ENCODE results near the gene MTREX.

The MTREX gene

GRCh38 chr5:55383254-55383653 lies 75.5 kb downstream of the MTREX start:
- H3K9ac ChIP-seq (ENCODE audit: low read depth, low read length) = no peak overlapping the region
- H3K4me1 ChIP-seq (ENCODE audit: insufficient read depth, low read length) = no peaks in the 10 kb centered on the region; the same call in 1 of the 2 replicates
- H3K36me3 ChIP-seq (ENCODE audit: insufficient read depth, low read length) = peaks cover 8% of the 10 kb centered on the region; the same call in 1 of the 2 replicates
- H3K9me3 ChIP-seq (ENCODE audit: control insufficient read depth, insufficient read depth, low read length) = peaks cover 2% of the 10 kb centered on the region; the same call in 1 of the 2 replicates

- H3K9me3 ChIP-seq (ENCODE audit: control insufficient read depth, insufficient read depth, low read length) = peaks cover 2% of the 10 kb centered on the region; the same call in 1 of the 2 replicates
- H3K4me1 ChIP-seq (ENCODE audit: insufficient read depth, low read length) = no peaks in the 10 kb centered on the region; the same call in 1 of the 2 replicates
- peaks cover 8% of the 10 kb centered on the region; the same call in 1 of the 2 replicates for H3K36me3 ChIP-seq (ENCODE audit: insufficient read depth, low read length)
- no peak overlapping the region for H3K9ac ChIP-seq (ENCODE audit: low read depth, low read length)
Measured at GRCh38 chr5:55384072-55384471, 76.3 kb downstream of the MTREX start.

DNA sequence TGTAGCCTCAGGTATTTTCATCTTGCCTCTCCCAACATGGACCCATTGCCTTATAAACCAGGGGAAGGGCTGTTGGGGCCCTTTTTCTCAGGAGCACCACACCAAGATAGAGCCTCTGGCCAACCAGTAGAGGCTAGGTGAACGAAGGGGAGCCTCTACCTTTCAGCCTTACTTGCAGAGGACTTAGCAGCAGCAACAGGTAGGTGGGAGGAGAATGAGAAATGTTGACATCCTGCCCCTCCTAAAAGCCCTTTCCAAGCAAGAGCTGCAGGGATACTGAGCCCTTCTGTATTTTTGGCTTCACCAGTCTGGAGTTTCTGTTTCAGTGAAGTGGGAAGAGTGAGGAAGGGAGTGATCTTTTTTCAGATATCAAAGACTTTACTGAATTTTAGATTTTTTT lies 77.4 kb downstream of the MTREX start:
- no peak overlapping the region for H3K9ac ChIP-seq (ENCODE audit: low read depth, low read length)
- H3K9me3 ChIP-seq (ENCODE audit: control insufficient read depth, insufficient read depth, low read length) = peaks cover 2% of the 10 kb centered on the region; the same call in 1 of the 2 replicates
- no peaks in the 10 kb centered on the region; the same call in 1 of the 2 replicates for H3K4me1 ChIP-seq (ENCODE audit: insufficient read depth, low read length)
- H3K36me3 ChIP-seq (ENCODE audit: insufficient read depth, low read length) = peaks cover 5% of the 10 kb centered on the region; the same call in 1 of the 2 replicates

GRCh38 chr5:55385846-55386245 lies 78.1 kb downstream of the MTREX start:
- H3K9me3 ChIP-seq (ENCODE audit: control insufficient read depth, insufficient read depth, low read length) = peaks cover 2% of the 10 kb centered on the region; the same call in 1 of the 2 replicates
- no peaks in the 10 kb centered on the region; the same call in 1 of the 2 replicates for H3K4me1 ChIP-seq (ENCODE audit: insufficient read depth, low read length)
- peaks cover 9% of the 10 kb centered on the region; the same call in 1 of the 2 replicates for H3K36me3 ChIP-seq (ENCODE audit: insufficient read depth, low read length)
- no peak overlapping the region for H3K9ac ChIP-seq (ENCODE audit: low read depth, low read length)

DNA sequence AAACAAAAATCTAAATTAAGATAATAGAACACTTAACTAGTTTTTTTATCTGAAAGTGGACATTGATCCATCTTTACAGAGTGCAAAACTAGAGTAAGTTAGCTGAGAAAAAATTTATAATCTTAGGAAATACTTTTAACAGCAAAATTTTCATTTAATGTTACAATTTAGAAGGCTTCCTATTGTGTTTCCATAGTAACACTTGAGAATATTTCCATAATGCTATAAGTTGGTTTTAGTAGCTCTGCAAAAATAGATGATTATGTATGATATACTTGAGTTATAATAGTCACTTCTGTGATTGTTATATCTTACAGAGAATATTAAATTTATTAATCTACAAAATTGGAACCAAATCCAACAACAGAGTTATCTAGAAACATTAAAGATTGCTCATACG lies 78.6 kb downstream of the MTREX start:
- peaks cover 2% of the 10 kb centered on the region; the same call in 1 of the 2 replicates for H3K9me3 ChIP-seq (ENCODE audit: control insufficient read depth, insufficient read depth, low read length)
- H3K4me1 ChIP-seq (ENCODE audit: insufficient read depth, low read length) = no peaks in the 10 kb centered on the region; the same call in 1 of the 2 replicates
- H3K9ac ChIP-seq (ENCODE audit: low read depth, low read length) = no peak overlapping the region
- H3K36me3 ChIP-seq (ENCODE audit: insufficient read depth, low read length) = peaks cover 9% of the 10 kb centered on the region; the same call in 1 of the 2 replicates

DNA sequence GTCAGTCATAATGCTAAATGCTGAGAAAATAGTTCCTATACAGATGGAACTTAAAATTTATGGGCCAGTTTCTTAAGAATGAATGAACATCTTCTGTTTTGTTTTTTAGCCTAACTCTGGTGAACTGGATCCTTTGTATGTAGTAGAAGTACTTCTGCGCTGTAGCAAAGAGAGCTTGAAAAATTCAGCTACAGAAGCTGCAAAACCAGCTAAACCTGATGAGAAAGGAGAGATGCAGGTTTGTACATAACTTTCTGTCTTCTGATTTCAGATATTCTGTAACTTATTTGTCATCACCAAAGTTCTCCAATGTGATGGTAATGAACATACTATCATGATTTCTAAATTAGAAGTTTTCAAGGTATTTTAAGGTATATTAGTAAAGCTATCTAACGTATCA lies 80.1 kb downstream of the MTREX start:
- Histone ChIP-seq H3K9me3 (ENCODE audit: control insufficient read depth, insufficient read depth, low read length) (peaks cover 7% of the 10 kb centered on the region; the same call in 1 of the 2 replicates), H3K36me3 (ENCODE audit: insufficient read depth, low read length) (peaks cover 11% of the 10 kb centered on the region), H3K9ac (ENCODE audit: low read depth, low read length) (no peak overlapping the region), H3K4me1 (ENCODE audit: insufficient read depth, low read length) (no peaks in the 10 kb centered on the region; the same call in 1 of the 2 replicates)

- H3K36me3 ChIP-seq (ENCODE audit: insufficient read depth, low read length) = peaks cover 8% of the 10 kb centered on the region; the same call in 1 of the 2 replicates
- no peaks in the 10 kb centered on the region; the same call in 1 of the 2 replicates for H3K4me1 ChIP-seq (ENCODE audit: insufficient read depth, low read length)
- H3K9ac ChIP-seq (ENCODE audit: low read depth, low read length) = no peak overlapping the region
- H3K9me3 ChIP-seq (ENCODE audit: control insufficient read depth, insufficient read depth, low read length) = peaks cover 8% of the 10 kb centered on the region; the same call in 1 of the 2 replicates
Measured at GRCh38 chr5:55391707-55392106, 83.9 kb downstream of the MTREX start.

DNA sequence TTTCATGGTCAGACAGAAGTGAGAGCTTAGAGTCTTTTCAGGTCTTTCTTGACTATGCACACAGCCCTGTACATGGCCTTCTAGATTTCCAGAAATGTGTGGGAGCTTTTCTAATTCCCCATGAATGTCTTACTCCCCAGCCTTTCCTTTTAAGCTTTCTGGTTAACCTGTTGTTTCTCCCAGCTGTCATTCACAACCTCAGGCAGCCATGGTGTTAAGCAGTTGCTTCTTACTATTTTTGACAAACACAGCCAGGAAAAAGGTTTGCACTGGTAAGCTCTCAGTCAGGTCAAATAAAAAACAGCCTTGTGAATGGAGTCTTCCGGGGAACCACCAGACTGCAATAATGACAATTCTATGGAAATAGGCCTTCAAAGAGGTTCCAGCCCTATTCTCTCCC lies 84.9 kb downstream of the MTREX start:
- H3K36me3 ChIP-seq (ENCODE audit: insufficient read depth, low read length) = peaks cover 8% of the 10 kb centered on the region; the same call in 1 of the 2 replicates
- H3K9ac ChIP-seq (ENCODE audit: low read depth, low read length) = no peak overlapping the region

GRCh38 chr5:55393501-55394175 lies 85.8 kb downstream of the MTREX start:
- H3K36me3 ChIP-seq (ENCODE audit: insufficient read depth, low read length) = peaks cover 8% of the 10 kb centered on the region; the same call in 1 of the 2 replicates
- H3K4me1 ChIP-seq (ENCODE audit: insufficient read depth, low read length) = no peaks in the 10 kb centered on the region
- peaks cover 8% of the 10 kb centered on the region; the same call in 1 of the 2 replicates for H3K9me3 ChIP-seq (ENCODE audit: control insufficient read depth, insufficient read depth, low read length)
- H3K9ac ChIP-seq (ENCODE audit: low read depth, low read length) = no peak overlapping the region

More for the DNA sequence above, 84.9 kb downstream of the MTREX start:
- Histone ChIP-seq H3K4me1 (ENCODE audit: insufficient read depth, low read length) (no peaks in the 10 kb centered on the region; the same call in 1 of the 2 replicates), H3K9me3 (ENCODE audit: control insufficient read depth, insufficient read depth, low read length) (peaks cover 8% of the 10 kb centered on the region; the same call in 1 of the 2 replicates)

DNA sequence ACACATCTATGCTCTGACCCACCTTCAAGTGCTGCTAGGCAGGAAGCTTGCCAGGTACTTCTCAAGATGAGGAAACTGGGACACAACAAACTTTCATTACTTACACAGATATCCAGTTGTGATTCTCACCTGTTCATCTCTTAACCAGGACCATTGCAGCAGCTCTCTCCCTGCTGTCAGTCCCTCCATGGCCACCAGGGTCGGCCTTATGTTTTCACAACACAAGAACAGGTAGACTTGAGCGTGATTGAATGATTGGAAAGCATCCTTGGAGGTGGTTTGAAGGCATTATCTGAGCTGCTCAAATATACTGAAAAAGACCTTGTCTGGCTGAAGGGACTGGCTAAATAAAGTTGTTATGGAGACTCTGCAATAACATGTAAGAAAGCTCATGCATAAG lies 94.4 kb downstream of the MTREX start:
- Histone ChIP-seq H3K4me1 (ENCODE audit: insufficient read depth, low read length) (no peaks in the 10 kb centered on the region), H3K9ac (ENCODE audit: low read depth, low read length) (no peak overlapping the region), H3K9me3 (ENCODE audit: control insufficient read depth, insufficient read depth, low read length) (no peaks in the 10 kb centered on the region), H3K36me3 (ENCODE audit: insufficient read depth, low read length) (peaks cover 8% of the 10 kb centered on the region; the same call in 1 of the 2 replicates)

DNA sequence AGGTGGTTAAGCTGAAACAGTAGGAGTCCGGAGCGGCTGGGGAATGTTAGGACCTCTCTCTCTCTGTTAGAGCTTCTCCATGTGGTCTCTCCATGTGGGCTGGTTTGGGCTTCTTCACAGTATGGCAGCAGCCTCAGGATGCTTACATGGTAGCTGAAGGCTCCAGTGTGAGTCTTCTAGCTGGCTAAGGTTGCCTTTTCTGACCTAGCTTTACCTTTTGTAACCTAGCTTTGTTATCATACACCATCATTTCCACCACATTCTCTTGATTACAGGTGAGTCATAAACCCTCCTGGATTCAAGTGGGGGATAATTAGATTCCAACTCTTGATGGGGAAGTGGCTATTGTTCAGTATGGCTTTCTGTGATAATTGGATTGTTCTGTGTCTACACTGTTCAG lies 98.5 kb downstream of the MTREX start:
- peaks cover 4% of the 10 kb centered on the region; the same call in 1 of the 2 replicates for H3K36me3 ChIP-seq (ENCODE audit: insufficient read depth, low read length)

DNA sequence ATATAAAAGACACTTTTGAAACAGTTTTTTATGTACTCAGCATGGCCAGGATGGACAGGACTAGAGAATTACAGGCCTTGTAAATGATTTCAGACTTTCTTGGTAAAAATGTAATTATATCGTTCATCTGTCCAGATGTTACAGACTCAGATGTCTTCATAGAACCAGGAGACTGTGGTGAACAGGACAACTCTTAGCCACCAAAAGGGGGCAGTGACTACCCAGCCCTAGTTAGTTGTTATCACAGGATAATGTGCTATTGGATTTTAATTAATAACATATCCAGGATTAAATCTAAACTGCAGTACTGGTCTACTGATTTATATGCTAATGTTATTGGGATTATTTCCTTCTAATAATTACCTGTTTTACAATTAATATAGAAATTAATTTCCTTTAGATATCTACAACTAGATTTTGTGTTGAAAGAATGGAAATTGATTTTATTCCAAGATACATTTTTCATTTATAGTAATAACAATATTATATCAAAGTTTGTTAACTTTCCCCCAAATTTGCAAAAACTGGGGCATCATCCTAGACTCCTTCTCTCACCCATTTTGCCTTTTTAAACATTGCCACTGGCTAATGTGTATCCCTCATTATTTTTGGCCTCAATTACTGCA lies 99.4 kb downstream of the MTREX start:
- peaks cover 4% of the 10 kb centered on the region; the same call in 1 of the 2 replicates for H3K36me3 ChIP-seq (ENCODE audit: insufficient read depth, low read length)

More for the DNA sequence above, 98.5 kb downstream of the MTREX start:
- Histone ChIP-seq H3K9me3 (ENCODE audit: control insufficient read depth, insufficient read depth, low read length) (no peaks in the 10 kb centered on the region), H3K4me1 (ENCODE audit: insufficient read depth, low read length) (no peaks in the 10 kb centered on the region), H3K9ac (ENCODE audit: low read depth, low read length) (no peak overlapping the region)

GRCh38 chr5:55407984-55408383 lies 100.2 kb downstream of the MTREX start:
- H3K9me3 ChIP-seq (ENCODE audit: control insufficient read depth, insufficient read depth, low read length) = no peaks in the 10 kb centered on the region
- no peaks in the 10 kb centered on the region for H3K4me1 ChIP-seq (ENCODE audit: insufficient read depth, low read length)
- peaks cover 4% of the 10 kb centered on the region; the same call in 1 of the 2 replicates for H3K36me3 ChIP-seq (ENCODE audit: insufficient read depth, low read length)
- no peak overlapping the region for H3K9ac ChIP-seq (ENCODE audit: low read depth, low read length)

More for the DNA sequence above, 99.4 kb downstream of the MTREX start:
- Histone ChIP-seq H3K9me3 (ENCODE audit: control insufficient read depth, insufficient read depth, low read length) (no peaks in the 10 kb centered on the region), H3K9ac (ENCODE audit: low read depth, low read length) (no peak overlapping the region), H3K4me1 (ENCODE audit: insufficient read depth, low read length) (no peaks in the 10 kb centered on the region)

DNA sequence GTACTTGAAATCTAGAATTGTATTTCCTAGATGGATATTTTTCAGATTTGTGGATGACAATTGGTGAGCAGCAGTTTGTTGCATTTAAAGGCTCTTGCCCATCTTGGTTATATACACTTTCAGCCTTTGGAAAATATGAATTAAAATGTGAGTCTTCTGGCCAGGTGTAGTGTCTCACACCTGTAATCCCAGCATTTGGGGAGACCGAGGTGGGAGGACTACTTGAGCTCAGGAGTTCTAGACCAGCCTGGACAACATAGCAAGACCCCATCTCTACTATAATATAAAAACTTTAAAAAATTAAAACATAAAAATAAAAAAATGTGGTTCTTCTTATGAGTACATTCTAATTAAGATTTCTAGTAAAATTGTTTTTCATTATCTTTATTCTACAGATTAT lies 102.0 kb downstream of the MTREX start:
- Histone ChIP-seq H3K4me1 (ENCODE audit: insufficient read depth, low read length) (no peaks in the 10 kb centered on the region), H3K9ac (ENCODE audit: low read depth, low read length) (no peak overlapping the region), H3K9me3 (ENCODE audit: control insufficient read depth, insufficient read depth, low read length) (no peaks in the 10 kb centered on the region), H3K36me3 (ENCODE audit: insufficient read depth, low read length) (peaks cover 6% of the 10 kb centered on the region; the same call in 1 of the 2 replicates)

Measured in ES-I3 (cell line).